OCI-LY3 (cell line): ENCODE measurements around the gene AARS2.
"Not testable (repeated sequence)": the region's sequence is repeated elsewhere in the genome, so short reads cannot be mapped to it uniquely, and the experiment has no call there.

Source experiments
- EZH2phosphoT487 ChIP-seq: fragments of 200-600 bp; shearing (Covaris generic); IDR thresholded peaks from 2 replicates; pipeline ENCODE4 v1.6.1; 2018; ENCODE audit warnings: antibody characterized with exemption, mixed run types, low read depth
- TF ChIP-seq, protein P1 (sequence below): fragments of 200-600, 300-600 bp; sonication (generic); IDR thresholded peaks from 2 replicates; pipeline ENCODE4 v1.5.1; 2014; ENCODE audit warnings: antibody characterized with exemption, low read length, low read depth

DNA sequence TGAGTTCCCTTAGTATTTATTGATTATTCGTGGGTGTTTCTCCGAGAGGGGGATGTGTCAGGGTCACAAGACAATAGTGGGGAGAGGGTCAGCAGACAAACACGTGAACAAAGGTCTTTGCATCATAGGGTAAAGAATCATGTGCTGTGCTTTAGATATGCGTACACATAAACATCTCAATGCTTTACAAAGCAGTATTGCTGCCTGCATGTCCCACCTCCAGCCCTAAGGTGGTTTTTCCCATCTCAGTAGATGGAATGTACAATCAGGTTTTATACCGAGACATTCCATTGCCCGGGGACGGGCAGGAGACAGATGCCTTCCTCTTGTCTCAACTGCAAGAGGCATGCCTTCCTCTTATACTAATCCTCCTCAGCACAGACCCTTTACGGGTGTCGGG is 15.1 kb upstream of the AARS2 start:
- TF ChIP-seq, protein P1, sequence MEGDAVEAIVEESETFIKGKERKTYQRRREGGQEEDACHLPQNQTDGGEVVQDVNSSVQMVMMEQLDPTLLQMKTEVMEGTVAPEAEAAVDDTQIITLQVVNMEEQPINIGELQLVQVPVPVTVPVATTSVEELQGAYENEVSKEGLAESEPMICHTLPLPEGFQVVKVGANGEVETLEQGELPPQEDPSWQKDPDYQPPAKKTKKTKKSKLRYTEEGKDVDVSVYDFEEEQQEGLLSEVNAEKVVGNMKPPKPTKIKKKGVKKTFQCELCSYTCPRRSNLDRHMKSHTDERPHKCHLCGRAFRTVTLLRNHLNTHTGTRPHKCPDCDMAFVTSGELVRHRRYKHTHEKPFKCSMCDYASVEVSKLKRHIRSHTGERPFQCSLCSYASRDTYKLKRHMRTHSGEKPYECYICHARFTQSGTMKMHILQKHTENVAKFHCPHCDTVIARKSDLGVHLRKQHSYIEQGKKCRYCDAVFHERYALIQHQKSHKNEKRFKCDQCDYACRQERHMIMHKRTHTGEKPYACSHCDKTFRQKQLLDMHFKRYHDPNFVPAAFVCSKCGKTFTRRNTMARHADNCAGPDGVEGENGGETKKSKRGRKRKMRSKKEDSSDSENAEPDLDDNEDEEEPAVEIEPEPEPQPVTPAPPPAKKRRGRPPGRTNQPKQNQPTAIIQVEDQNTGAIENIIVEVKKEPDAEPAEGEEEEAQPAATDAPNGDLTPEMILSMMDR, result not testable (repeated sequence)
- TF ChIP-seq EZH2phosphoT487, result not testable (repeated sequence)
